ENCODE measurements around the gene MOGAT3. TPM values are rescaled to one million over a fixed set of nuclear protein-coding genes. Genes with fewer than 3 reads are reported as not detected.
A peak's percentile ranks its signal among the peaks of the same experiment; 100 is the strongest.

MOGAT3 gene
- total RNA-seq (2014; rRNA removed; shearing (Covaris generic)) = not detected in 2 replicates

- Histone ChIP-seq H3K4me3 (no peak within 1 kb of the TSS), H3K36me3 (peaks cover 2% of the 10 kb centered on the region; the same call in 1 of the 2 replicates), H3K9me3 (replicated peaks) (no peaks in the 10 kb centered on the region), H3K27me3 (peaks cover 13% of the 10 kb centered on the region; the same call in 1 of the 2 replicates), H3K4me1 (no peaks in the 10 kb centered on the region), H3K27ac (no peak within 1 kb of the TSS)
- DNase-seq = no peak
Observed at GRCh38 chr7:101200862-101201599, at the start of gene MOGAT3. Gene MOGAT3 (minus strand): TSS chr7:101201036. CDS start chr7:101200854, 182 bp downstream.

GRCh38 chr7:101250324-101250723, 49.5 kb upstream of the MOGAT3 start:
- Histone ChIP-seq H3K27ac (no peak overlapping the region), H3K9me3 (replicated peaks) (no peaks in the 10 kb centered on the region), H3K4me3 (no peak overlapping the region), H3K36me3 (no peaks in the 10 kb centered on the region), H3K4me1 (no peaks in the 10 kb centered on the region), H3K27me3 (no peaks in the 10 kb centered on the region; the same call in 1 of the 2 replicates)
- no peak for DNase-seq

- H3K36me3 ChIP-seq = no peaks in the 10 kb centered on the region
Observed at GRCh38 chr7:101248276-101248675, 47.4 kb upstream of the MOGAT3 start.

GRCh38 chr7:101245147-101245668, 44.4 kb upstream of the MOGAT3 start:
- Histone ChIP-seq H3K27me3 (no peaks in the 10 kb centered on the region), H3K36me3 (no peaks in the 10 kb centered on the region), H3K9me3 (replicated peaks) (no peaks in the 10 kb centered on the region), H3K4me1 (peaks cover 10% of the 10 kb centered on the region), H3K27ac (peak overlapping the region; percentile 62), H3K4me3 (peak overlapping the region; percentile 74)
- no peak for DNase-seq

More at GRCh38 chr7:101248276-101248675, 47.4 kb upstream of the MOGAT3 start:
- H3K9me3 ChIP-seq (replicated peaks) = no peaks in the 10 kb centered on the region
- H3K27me3 ChIP-seq = no peaks in the 10 kb centered on the region
- no peak overlapping the region for H3K4me3 ChIP-seq
- H3K27ac ChIP-seq = no peak overlapping the region
- H3K4me1 ChIP-seq = peaks cover 4% of the 10 kb centered on the region; the same call in 1 of the 2 replicates
- DNase-seq = no peak

- Histone ChIP-seq H3K27ac (peak within 1 kb of the TSS; percentile 62), H3K4me3 (peak within 1 kb of the TSS; percentile 74), H3K36me3 (no peaks in the 10 kb centered on the region), H3K9me3 (replicated peaks) (no peaks in the 10 kb centered on the region), H3K27me3 (no peaks in the 10 kb centered on the region), H3K4me1 (peaks cover 11% of the 10 kb centered on the region)
- peak; percentile 95 for DNase-seq
Observed at GRCh38 chr7:101244375-101245146, 43.7 kb upstream of the MOGAT3 start, which contains the start of gene FIS1. Gene FIS1 (minus strand): TSS chr7:101245081. CDS start chr7:101245004, 77 bp downstream.

- H3K9me3 ChIP-seq (replicated peaks) = no peaks in the 10 kb centered on the region
- no peaks in the 10 kb centered on the region for H3K27me3 ChIP-seq
- DNase-seq = no peak
- peak overlapping the region; percentile 74 for H3K4me3 ChIP-seq
- peaks cover 19% of the 10 kb centered on the region for H3K4me1 ChIP-seq
- no peaks in the 10 kb centered on the region for H3K36me3 ChIP-seq
- H3K27ac ChIP-seq = peak overlapping the region; percentile 62
Observed at GRCh38 chr7:101243646-101244374, 43.0 kb upstream of the MOGAT3 start.

GRCh38 chr7:101241443-101242349, 40.9 kb upstream of the MOGAT3 start:
- H3K27ac ChIP-seq = no peak overlapping the region
- H3K27me3 ChIP-seq = no peaks in the 10 kb centered on the region
- H3K4me1 ChIP-seq = peaks cover 34% of the 10 kb centered on the region
- no peaks in the 10 kb centered on the region for H3K9me3 ChIP-seq (replicated peaks)
- H3K36me3 ChIP-seq = no peaks in the 10 kb centered on the region
- H3K4me3 ChIP-seq = no peak overlapping the region
- DNase-seq = peak; percentile 68 to 71

GRCh38 chr7:101241015-101241363, 40.2 kb upstream of the MOGAT3 start:
- H3K27ac ChIP-seq = no peak overlapping the region
- H3K4me1 ChIP-seq = peaks cover 34% of the 10 kb centered on the region
- H3K36me3 ChIP-seq = no peaks in the 10 kb centered on the region
- DNase-seq = no peak
- H3K9me3 ChIP-seq (replicated peaks) = no peaks in the 10 kb centered on the region
- no peaks in the 10 kb centered on the region for H3K27me3 ChIP-seq
- no peak overlapping the region for H3K4me3 ChIP-seq

- H3K4me3 ChIP-seq = no peak overlapping the region
- no peak for DNase-seq
- no peaks in the 10 kb centered on the region for H3K9me3 ChIP-seq (replicated peaks)
- H3K36me3 ChIP-seq = no peaks in the 10 kb centered on the region
- H3K4me1 ChIP-seq = peaks cover 34% of the 10 kb centered on the region
- H3K27ac ChIP-seq = no peak overlapping the region
- no peaks in the 10 kb centered on the region for H3K27me3 ChIP-seq
Observed at GRCh38 chr7:101240226-101241014, 39.6 kb upstream of the MOGAT3 start.

- no peak overlapping the region for H3K27ac ChIP-seq
- H3K27me3 ChIP-seq = no peaks in the 10 kb centered on the region
- peaks cover 34% of the 10 kb centered on the region for H3K4me1 ChIP-seq
- H3K9me3 ChIP-seq (replicated peaks) = no peaks in the 10 kb centered on the region
- H3K36me3 ChIP-seq = no peaks in the 10 kb centered on the region
- DNase-seq = no peak
- H3K4me3 ChIP-seq = no peak overlapping the region
Observed at GRCh38 chr7:101239951-101240220, 39.0 kb upstream of the MOGAT3 start.

- H3K27ac ChIP-seq = peak overlapping the region; percentile 86
- H3K27me3 ChIP-seq = no peaks in the 10 kb centered on the region
- no peaks in the 10 kb centered on the region for H3K36me3 ChIP-seq
- peaks cover 34% of the 10 kb centered on the region for H3K4me1 ChIP-seq
- DNase-seq = no peak
- H3K9me3 ChIP-seq (replicated peaks) = no peaks in the 10 kb centered on the region
- no peak overlapping the region for H3K4me3 ChIP-seq
Observed at GRCh38 chr7:101239191-101239950, 38.5 kb upstream of the MOGAT3 start.

GRCh38 chr7:101238226-101239182, 37.7 kb upstream of the MOGAT3 start:
- no peaks in the 10 kb centered on the region for H3K27me3 ChIP-seq
- DNase-seq = peak; percentile 85 to 93
- H3K36me3 ChIP-seq = no peaks in the 10 kb centered on the region
- peaks cover 32% of the 10 kb centered on the region for H3K4me1 ChIP-seq
- peak overlapping the region; percentile 18 for H3K4me3 ChIP-seq
- H3K27ac ChIP-seq = peak overlapping the region; percentile 86
- H3K9me3 ChIP-seq (replicated peaks) = no peaks in the 10 kb centered on the region

All from SJCRH30 (cell line).